Small intestine (tissue), 7 donors: ENCODE measurements around the gene AKAP12. TPM values are rescaled to one million over a fixed set of nuclear protein-coding genes. Genes with fewer than 3 reads are reported as not detected.
A peak's percentile ranks its signal among the peaks of the same experiment; 100 is the strongest.

Experiments used
- DNase-seq, 2 donors: peaks; one replicate each; pipeline versions ENCODE4 v3.0.0 to v3.0.0-alpha.2; 2013
- FAIRE-seq: peaks from 2 replicates; lab custom pipeline; 2012; peaks lifted over from hg19 to GRCh38; lab: Jason Lieb, UNC
- H3K27ac ChIP-seq, 3 donors: one replicate each; pipeline ENCODE4 v1.5.1; 2013; ENCODE audit warnings: low read length in 2 of 3, mild to moderate bottlenecking in 2 of 3, control low read depth in 1 of 3, inconsistent platforms in 1 of 3, low read depth in 1 of 3, moderate library complexity in 1 of 3
- H3K27me3 ChIP-seq, 3 donors: one replicate each; pipeline ENCODE4 v1.6.1; 2013; ENCODE audit warnings: low read length in 3 of 3, inconsistent platforms in 1 of 3; ENCODE audit not compliant: control insufficient read depth in 3 of 3, insufficient read depth in 3 of 3
- H3K36me3 ChIP-seq, 3 donors: one replicate each; pipeline ENCODE4 v1.6.1; 2013; ENCODE audit warnings: low read length in 3 of 3, inconsistent platforms in 1 of 3, low read depth in 1 of 3, mild to moderate bottlenecking in 1 of 3, moderate library complexity in 1 of 3; ENCODE audit not compliant: control insufficient read depth in 3 of 3, insufficient read depth in 2 of 3
- H3K4me1 ChIP-seq, 3 donors: one replicate each; pipeline ENCODE4 v1.6.1; 2013; ENCODE audit warnings: low read length in 2 of 3, inconsistent platforms in 1 of 3, low read depth in 1 of 3, mild to moderate bottlenecking in 1 of 3, moderate library complexity in 1 of 3; ENCODE audit not compliant: control insufficient read depth in 3 of 3, insufficient read depth in 2 of 3
- H3K4me3 ChIP-seq, 3 donors: one replicate each; pipeline ENCODE4 v1.5.1; 2013; ENCODE audit warnings: low read length in 3 of 3, control low read depth in 1 of 3, inconsistent platforms in 1 of 3, low read depth in 1 of 3, mild to moderate bottlenecking in 1 of 3, moderate library complexity in 1 of 3
- H3K9me3 ChIP-seq, 2 donors: one replicate each; pipeline ENCODE4 v1.6.1; 2013; ENCODE audit warnings: low read depth in 1 of 2, low read length in 1 of 2; ENCODE audit not compliant: control insufficient read depth in 2 of 2, insufficient read depth in 1 of 2
- WGBS, 3 donors: extraction: QIAGEN DNeasy Blood & Tissue Kit; methylation state at CpG; one replicate each; pipeline ENCODE4 v1.1.7; 2013; 5-methylcytosine and 5-hydroxymethylcytosine counted together
- polyA plus RNA-seq, 4 donors: library from polyadenylated mRNA; stranded (reverse) in 3 of 4; unstranded in 1 of 4; fragments of 200-250 nt in 3 of 4; fragments of 120-200 nt in 1 of 4; gene quantifications; one replicate each; pipeline versions ENCODE4 v1.2.1 to v1.2.3, GENCODE V29; 2013
- donor health status: healthy with polysubstance abuse.
- donor health status: control.
- donor health status: control.
- donor health status: Bipolar disorder and iron deficiency.
- donor health status: healthy.

Gene AKAP12
- polyA plus RNA-seq, 4 donors = 0.67 to 23.3 (median 7.2) TPM

- no peak for FAIRE-seq
- 70 to 91% (median 72%) methylated on average over 5 of the region's 5 CpGs for WGBS, 3 donors
- Histone ChIP-seq H3K36me3 (peaks cover 0 to 29% (median 7%) of the 10 kb centered on the region in 3 donors), H3K27ac (no peak overlapping the region), H3K9me3 (no peaks in the 10 kb centered on the region), H3K4me3 (no peak overlapping the region), H3K4me1 (peaks cover 0 to 11% (median 0%) of the 10 kb centered on the region in 3 donors), H3K27me3 (no peaks in the 10 kb centered on the region)
- no peak for DNase-seq
Observed at GRCh38 chr6:151372164-151372563, 132.4 kb downstream of the AKAP12 start.

- 68 to 85% (median 68%) methylated on average over 5 of the region's 5 CpGs for WGBS, 3 donors
- Histone ChIP-seq H3K9me3 (no peaks in the 10 kb centered on the region), H3K36me3 (peaks cover 0 to 27% (median 7%) of the 10 kb centered on the region in 3 donors), H3K27me3 (no peaks in the 10 kb centered on the region), H3K4me3 (no peak overlapping the region), H3K4me1 (peaks cover 0 to 11% (median 0%) of the 10 kb centered on the region in 3 donors), H3K27ac (peak overlapping the region in 2 of 3 donors; percentile 0 to 17)
- DNase-seq (peak in 1 of 2 donors; percentile 45), FAIRE-seq (no peak)
Observed at GRCh38 chr6:151374036-151374683, 134.4 kb downstream of the AKAP12 start.

- no peaks in the 10 kb centered on the region for H3K27me3 ChIP-seq
- H3K4me1 ChIP-seq = peaks cover 0 to 11% (median 0%) of the 10 kb centered on the region in 3 donors
- H3K9me3 ChIP-seq = no peaks in the 10 kb centered on the region
- H3K4me3 ChIP-seq = no peak overlapping the region
- DNase-seq = no peak
- 91 to 95% (median 94%) methylated on average over 2 of the region's 2 CpGs for WGBS, 3 donors
- H3K36me3 ChIP-seq = peaks cover 0 to 15% (median 7%) of the 10 kb centered on the region in 3 donors
- no peak for FAIRE-seq
- H3K27ac ChIP-seq = no peak overlapping the region
Observed at GRCh38 chr6:151375833-151376232, 136.1 kb downstream of the AKAP12 start.

- peaks cover 0 to 11% (median 5%) of the 10 kb centered on the region in 3 donors for H3K36me3 ChIP-seq
- H3K9me3 ChIP-seq = no peaks in the 10 kb centered on the region
- DNase-seq (no peak), FAIRE-seq (no peak)
- H3K27ac ChIP-seq = no peak overlapping the region
- H3K27me3 ChIP-seq = no peaks in the 10 kb centered on the region
- 73 to 91% (median 74%) methylated on average over 1 of the region's 1 CpG for whole genome bisulfite sequencing, 3 donors
- peaks cover 0 to 11% (median 0%) of the 10 kb centered on the region in 3 donors for H3K4me1 ChIP-seq
- H3K4me3 ChIP-seq = no peak overlapping the region
Observed at GRCh38 chr6:151376440-151376839, 136.7 kb downstream of the AKAP12 start.

GRCh38 chr6:151377095-151377494, 137.3 kb downstream of the AKAP12 start:
- peaks cover 0 to 11% (median 0%) of the 10 kb centered on the region in 3 donors for H3K4me1 ChIP-seq
- no peak overlapping the region for H3K27ac ChIP-seq
- peaks cover 0 to 10% (median 5%) of the 10 kb centered on the region in 3 donors for H3K36me3 ChIP-seq
- WGBS, 3 donors = 81 to 86% (median 82%) methylated on average over 3 of the region's 3 CpGs
- DNase-seq (no peak), FAIRE-seq (no peak)
- no peaks in the 10 kb centered on the region for H3K9me3 ChIP-seq
- no peaks in the 10 kb centered on the region for H3K27me3 ChIP-seq
- H3K4me3 ChIP-seq = no peak overlapping the region

- H3K4me3 ChIP-seq = peak overlapping the region in 1 of 3 donors; percentile 16
- peaks cover 0 to 3% (median 0%) of the 10 kb centered on the region in 3 donors for H3K36me3 ChIP-seq
- DNase-seq = peak in 1 of 2 donors; percentile 20
- H3K4me1 ChIP-seq = peaks cover 2 to 6% (median 5%) of the 10 kb centered on the region in 3 donors
- FAIRE-seq = no peak
- WGBS, 3 donors = 75 to 87% (median 78%) methylated on average over 14 of the region's 14 CpGs
- peak overlapping the region in 2 of 3 donors; percentile 39 to 74 for H3K27ac ChIP-seq
- no peaks in the 10 kb centered on the region for H3K27me3 ChIP-seq
- no peaks in the 10 kb centered on the region for H3K9me3 ChIP-seq
Observed at GRCh38 chr6:151379933-151380847, 140.4 kb downstream of the AKAP12 start.

GRCh38 chr6:151380848-151381205, 141.1 kb downstream of the AKAP12 start:
- 96 to 97% (median 96%) methylated on average over 1 of the region's 1 CpG for WGBS, 3 donors
- Histone ChIP-seq H3K4me1 (peaks cover 2 to 5% (median 4%) of the 10 kb centered on the region in 3 donors), H3K27me3 (no peaks in the 10 kb centered on the region), H3K36me3 (peaks cover 0 to 3% (median 0%) of the 10 kb centered on the region in 3 donors), H3K27ac (peak overlapping the region in 2 of 3 donors; percentile 39 to 74), H3K4me3 (no peak overlapping the region), H3K9me3 (no peaks in the 10 kb centered on the region)
- no peak for DNase-seq
- no peak for FAIRE-seq

- DNase-seq (no peak), FAIRE-seq (no peak)
- H3K27me3 ChIP-seq = no peaks in the 10 kb centered on the region
- no peaks in the 10 kb centered on the region for H3K9me3 ChIP-seq
- H3K27ac ChIP-seq = no peak overlapping the region
- H3K4me3 ChIP-seq = no peak overlapping the region
- 80 to 85% (median 84%) methylated on average over 4 of the region's 4 CpGs for WGBS, 3 donors
- peaks cover 0 to 3% (median 0%) of the 10 kb centered on the region in 3 donors for H3K36me3 ChIP-seq
- peaks cover 2 to 5% (median 3%) of the 10 kb centered on the region in 3 donors for H3K4me1 ChIP-seq
Observed at GRCh38 chr6:151381722-151382121, 142.0 kb downstream of the AKAP12 start.
